NCI-H345 treated with DMSO at 0.1 percent for 48 hours (cell line): ENCODE results near the gene TBC1D13.
"Not testable (repeated sequence)": the region's sequence is repeated elsewhere in the genome, so short reads cannot be mapped to it uniquely, and the experiment has no call there.

Experiments used
- DNase-seq: peaks from one replicate; lab custom pipeline; 2025; ENCODE audit not compliant: unreplicated experiment; lab: John Stamatoyannopoulos, UW

TBC1D13 gene

GRCh38 chr9:128782669-128783068, 4.4 kb upstream of the TBC1D13 start:
- no peak for DNase-seq

- no peak for DNase-seq
Measured at GRCh38 chr9:128785427-128785826, 1.6 kb upstream of the TBC1D13 start.

- DNase-seq, result no peak
Measured at GRCh38 chr9:128787659-128788058, 606 bp downstream of the TBC1D13 start.

GRCh38 chr9:128788445-128788844, 1.4 kb downstream of the TBC1D13 start:
- DNase-seq, result no peak

- no peak for DNase-seq
Measured at GRCh38 chr9:128790536-128790935, 3.5 kb downstream of the TBC1D13 start.

- DNase-seq, result no peak
Measured at GRCh38 chr9:128792134-128792533, 5.1 kb downstream of the TBC1D13 start.

- DNase-seq, result no peak
Measured at GRCh38 chr9:128792978-128793686, 6.1 kb downstream of the TBC1D13 start.

- not testable (repeated sequence) for DNase-seq
Measured at GRCh38 chr9:128794961-128795360, 7.9 kb downstream of the TBC1D13 start.

GRCh38 chr9:128798896-128799295, 11.8 kb downstream of the TBC1D13 start:
- no peak for DNase-seq

- no peak for DNase-seq
Measured at GRCh38 chr9:128800061-128800460, 13.0 kb downstream of the TBC1D13 start.

GRCh38 chr9:128802482-128802881, 15.4 kb downstream of the TBC1D13 start:
- DNase-seq, result no peak

- DNase-seq, result no peak
Measured at GRCh38 chr9:128805661-128806060, 18.6 kb downstream of the TBC1D13 start.

GRCh38 chr9:128807827-128808226, 20.8 kb downstream of the TBC1D13 start:
- no peak for DNase-seq

- no peak for DNase-seq
Measured at GRCh38 chr9:128808543-128808942, 21.5 kb downstream of the TBC1D13 start.

- DNase-seq, result no peak
Measured at GRCh38 chr9:128809036-128809599, 22.1 kb downstream of the TBC1D13 start.

- DNase-seq, result no peak
Measured at GRCh38 chr9:128809831-128810230, 22.8 kb downstream of the TBC1D13 start.

GRCh38 chr9:128810873-128811272, 23.8 kb downstream of the TBC1D13 start:
- DNase-seq, result no peak

- peak; percentile 96 for DNase-seq
Measured at GRCh38 chr9:128818099-128818838, 31.2 kb downstream of the TBC1D13 start, which contains the start of gene ENDOG. TSS of gene ENDOG (plus strand) at chr9:128818500. CDS start at chr9:128818685, 185 bp downstream.

- peak; percentile 20 for DNase-seq
Measured at GRCh38 chr9:128818839-128819715, 32.0 kb downstream of the TBC1D13 start.

GRCh38 chr9:128819716-128820664, 32.9 kb downstream of the TBC1D13 start:
- peak; percentile 18 for DNase-seq
